Ecto neural progenitor cell (in vitro differentiated cells): Measurements from ENCODE around the gene PRR14.

Experiments used
- DNase-seq: peaks from one replicate; pipeline ENCODE4 v3.0.0-alpha.2; 2018; ENCODE audit warnings: low spot score

PRR14 gene

GRCh38 chr16:30650369-30651123 lies at the start of gene PRR14:
Gene PRR14, plus strand, starts transcription at chr16:30650960. Its CDS starts 686 bp downstream, at chr16:30651646.
- DNase-seq: peak; percentile 99

DNA sequence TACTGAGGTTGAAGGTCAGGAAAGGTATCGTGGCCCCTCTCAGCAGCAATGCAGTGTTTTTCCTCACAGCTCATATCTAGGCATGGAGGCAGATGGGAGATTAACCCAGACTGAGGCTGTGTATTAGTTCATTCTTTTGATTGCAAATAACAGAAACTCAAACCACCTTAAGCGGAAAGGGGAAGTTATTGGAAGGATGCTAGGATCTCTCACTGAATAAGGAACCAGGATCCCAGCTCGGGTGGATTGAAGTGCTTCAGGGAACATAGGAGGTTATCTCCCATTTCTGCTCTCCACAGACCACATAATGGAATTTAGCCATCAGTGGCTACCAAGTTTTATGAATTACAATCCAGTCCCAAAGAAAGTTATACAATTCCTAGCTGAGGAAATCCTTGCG lies 48.8 kb upstream of the PRR14 start:
- no peak for DNase-seq

GRCh38 chr16:30602616-30603277 lies 48.0 kb upstream of the PRR14 start:
- DNase-seq: no peak

DNA sequence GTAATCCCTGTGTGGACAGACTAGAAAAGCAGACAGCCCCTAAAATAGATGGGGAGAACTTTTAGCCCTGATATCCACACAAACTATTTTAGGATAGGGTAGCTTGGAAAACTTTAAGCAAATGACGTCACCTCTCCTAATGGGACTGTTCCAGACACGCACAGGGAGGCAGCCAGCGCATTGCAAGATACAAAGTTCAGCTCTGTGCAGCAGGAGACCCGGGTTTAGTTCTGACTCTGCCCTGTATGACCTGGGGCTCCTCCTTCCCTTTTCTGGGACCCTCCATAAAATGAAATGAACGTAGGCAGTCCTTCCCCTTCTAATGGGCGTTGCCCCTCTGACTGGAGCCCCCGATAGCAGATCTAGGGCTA lies 46.8 kb upstream of the PRR14 start:
- no peak for DNase-seq

- DNase-seq: no peak
These were observed 46.3 kb upstream of the PRR14 start for GRCh38 chr16:30604316-30604947.

DNA sequence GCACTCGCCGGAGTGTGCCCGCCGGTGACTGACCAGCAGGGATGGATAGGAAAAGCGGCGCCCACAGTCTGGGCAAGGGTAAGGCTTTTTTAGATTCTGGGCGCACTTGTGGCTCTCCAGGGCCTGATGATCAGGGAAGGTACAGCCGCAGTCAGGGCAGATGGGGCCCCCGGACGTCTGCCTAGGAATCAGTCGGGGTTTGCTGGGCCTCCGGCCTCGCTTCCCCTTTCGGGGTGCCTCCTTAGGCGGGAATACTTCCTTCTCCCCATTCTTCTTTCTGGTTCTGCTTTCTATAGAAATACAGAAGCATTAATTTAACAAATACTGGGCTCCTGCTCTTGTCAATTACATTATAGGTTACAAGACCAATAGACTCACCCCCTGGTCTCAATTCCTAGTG lies 45.6 kb upstream of the PRR14 start:
- DNase-seq: no peak

DNA sequence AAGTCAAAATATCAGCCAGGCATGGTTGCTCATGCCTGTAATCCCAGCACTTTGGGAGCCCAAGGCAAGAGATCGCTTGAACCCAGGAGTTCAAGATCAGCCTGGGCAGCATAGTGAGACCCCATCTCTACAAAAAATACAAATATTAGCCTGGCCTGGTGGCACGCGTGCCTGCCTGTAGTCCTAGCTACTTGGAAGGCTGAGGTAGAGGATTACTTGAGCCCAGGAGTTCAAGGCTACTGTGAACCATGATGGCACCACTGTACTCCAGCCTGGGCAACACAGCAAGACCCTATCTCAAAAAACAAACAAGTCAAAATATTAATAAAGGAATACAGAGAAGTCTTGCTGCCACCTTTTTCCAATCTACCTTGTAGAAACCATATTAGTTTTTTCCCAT lies 44.8 kb upstream of the PRR14 start:
- no peak for DNase-seq

DNA sequence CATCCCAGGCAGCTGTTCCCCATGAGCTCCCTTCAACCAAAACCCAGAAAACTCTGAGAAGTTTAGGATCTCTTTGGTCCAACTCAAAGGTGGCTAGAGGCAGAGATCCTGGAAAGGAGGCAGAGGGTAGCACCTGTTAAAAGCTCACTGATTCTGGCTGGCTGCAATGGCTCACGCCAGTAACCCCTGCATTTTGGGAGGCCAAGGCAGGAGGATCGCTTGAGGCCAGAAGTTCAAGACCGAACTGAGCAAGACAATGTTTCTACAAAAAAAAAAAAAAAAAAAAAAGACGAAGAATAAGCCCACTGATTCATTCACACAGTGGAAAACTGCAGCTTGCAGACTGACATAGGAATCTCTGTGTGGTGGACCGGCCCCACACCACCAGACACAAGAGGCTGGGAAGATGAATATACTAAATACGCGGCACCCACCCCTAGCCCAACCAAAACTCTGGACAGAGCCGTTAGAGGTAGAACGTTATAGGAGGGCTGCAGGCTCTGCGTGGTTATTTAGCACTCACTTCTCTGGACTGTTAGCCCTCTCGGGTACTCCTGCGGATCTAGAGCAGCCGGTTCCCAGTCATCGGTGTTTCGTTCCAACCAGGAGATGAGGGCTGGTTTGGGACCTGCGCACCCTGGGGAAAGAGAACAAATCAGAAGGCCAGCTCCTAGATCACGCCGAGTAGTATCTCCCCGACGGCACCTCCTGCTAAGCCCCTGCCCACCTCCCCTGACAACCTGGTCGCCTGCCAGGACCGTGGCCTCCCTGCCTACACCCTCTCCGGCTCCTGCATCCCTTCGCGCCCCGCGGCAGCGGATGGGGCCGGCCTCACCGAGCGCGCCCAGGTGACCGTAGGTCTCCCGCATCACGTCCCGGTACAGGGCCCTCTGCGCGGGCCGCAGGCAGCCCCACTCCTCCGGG lies 41.5 kb upstream of the PRR14 start:
- no peak for DNase-seq

DNA sequence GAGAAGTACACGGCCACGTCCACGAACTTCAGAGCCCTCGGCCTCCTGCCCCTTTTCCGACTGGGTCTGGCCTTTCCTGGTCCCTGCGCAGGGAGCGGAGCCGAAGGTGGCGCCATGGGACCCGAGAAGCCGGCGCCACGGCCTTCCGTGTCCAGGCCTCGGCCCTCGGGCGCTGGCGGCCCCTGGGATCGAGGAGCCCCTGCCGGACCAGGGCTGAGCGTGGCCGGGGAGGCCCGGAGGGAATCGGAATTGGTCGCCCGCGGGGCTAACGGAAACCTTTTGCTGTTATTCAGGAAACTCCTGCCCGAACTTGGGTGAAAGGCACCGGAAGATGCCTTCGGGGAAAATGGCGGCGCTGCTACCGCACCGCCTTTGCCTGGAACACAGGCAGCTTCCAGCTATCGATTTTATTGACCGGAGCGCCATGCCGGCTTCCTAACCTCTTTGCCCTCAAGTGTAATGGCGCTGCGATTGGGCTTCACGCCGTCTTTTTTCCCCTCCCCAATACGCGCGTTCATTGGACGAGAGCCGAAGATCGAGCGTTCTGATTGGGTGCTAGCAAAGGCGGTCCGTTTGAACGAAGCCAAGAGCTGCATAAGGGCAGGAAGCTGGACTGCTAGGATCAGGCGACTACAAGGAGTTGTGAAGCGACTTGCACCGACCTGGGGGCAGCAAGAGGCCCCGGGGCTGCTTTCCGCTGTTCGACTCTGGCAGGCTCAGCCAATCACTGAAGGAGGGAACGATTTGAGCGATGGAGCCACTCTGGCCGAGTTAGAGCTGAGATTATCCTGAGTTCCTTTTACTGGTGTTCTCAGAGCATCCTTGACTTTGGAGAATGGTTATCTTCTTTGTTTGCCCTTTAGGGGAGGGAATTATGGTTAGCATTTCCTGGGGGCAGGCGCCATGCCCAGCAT lies 40.6 kb upstream of the PRR14 start, which contains the start of gene ZNF689:
TSS of gene ZNF689 (minus strand) at position 464 of the 914 bp plus-strand sequence. CDS start at position 116, 348 bp downstream.
- peak; percentile 98 for DNase-seq

GRCh38 chr16:30615358-30616091 lies 35.2 kb upstream of the PRR14 start:
- DNase-seq: peak; percentile 80

- DNase-seq: no peak
These were observed 31.6 kb upstream of the PRR14 start for GRCh38 chr16:30619202-30619601.

DNA sequence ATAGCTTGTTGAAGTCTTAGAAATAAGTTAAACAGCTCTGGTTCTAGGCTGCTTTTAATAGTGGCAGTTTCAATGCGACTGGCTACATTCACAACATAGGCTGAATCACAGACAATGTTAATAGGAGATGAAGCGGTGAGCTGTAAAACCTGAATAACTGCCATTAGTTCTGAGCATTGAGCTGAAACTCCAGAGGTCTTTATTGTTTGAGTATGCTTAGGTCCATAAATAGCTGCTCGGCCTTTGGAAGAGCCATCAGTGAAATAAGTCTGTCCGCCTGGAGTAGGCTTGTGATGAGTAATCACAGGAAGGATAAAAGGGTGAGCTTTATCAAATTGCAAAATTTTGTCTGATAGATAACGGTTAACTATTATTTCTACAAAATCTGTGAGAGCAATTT lies 31.1 kb upstream of the PRR14 start:
- no peak for DNase-seq

DNA sequence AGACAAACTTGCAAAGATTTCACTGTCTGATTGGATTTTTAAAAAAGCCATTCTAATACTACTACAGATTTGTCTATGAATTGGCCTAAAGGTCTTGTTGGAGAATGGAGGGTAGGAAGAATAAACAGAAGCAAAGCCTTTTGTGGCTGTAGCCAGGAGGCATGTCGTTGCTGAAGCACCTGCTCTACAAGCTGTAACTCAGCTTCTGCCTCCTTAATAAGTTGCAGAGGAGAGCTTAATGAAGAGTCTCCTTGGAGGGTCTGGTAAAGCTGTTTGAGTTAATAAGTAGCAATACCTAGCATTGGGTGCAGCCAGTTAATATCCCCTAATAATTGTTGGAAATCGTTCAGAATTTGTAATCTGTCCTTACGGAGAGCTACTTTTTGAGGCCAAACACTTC lies 30.6 kb upstream of the PRR14 start:
- no peak for DNase-seq

DNA sequence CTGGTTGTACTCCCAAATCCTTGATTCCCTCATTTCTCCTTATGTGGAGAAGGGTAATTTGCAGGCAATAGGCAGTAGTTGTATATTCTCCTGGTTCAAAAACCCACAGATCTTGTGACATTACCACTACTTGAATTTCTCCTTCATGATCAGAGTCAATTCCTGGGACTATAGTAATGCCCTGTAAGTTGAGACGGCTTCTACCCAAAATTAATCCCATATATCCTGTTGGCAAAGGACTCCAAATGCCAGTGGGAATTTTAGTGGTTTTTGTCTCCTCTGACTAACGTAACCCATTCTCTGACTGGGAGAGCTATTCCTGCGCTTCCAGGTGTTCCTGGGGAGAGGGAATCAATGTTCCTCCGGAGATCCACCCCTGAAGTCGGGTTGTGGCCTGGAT lies 29.0 kb upstream of the PRR14 start:
- no peak for DNase-seq

GRCh38 chr16:30622455-30623032 lies 28.2 kb upstream of the PRR14 start:
- no peak for DNase-seq

DNA sequence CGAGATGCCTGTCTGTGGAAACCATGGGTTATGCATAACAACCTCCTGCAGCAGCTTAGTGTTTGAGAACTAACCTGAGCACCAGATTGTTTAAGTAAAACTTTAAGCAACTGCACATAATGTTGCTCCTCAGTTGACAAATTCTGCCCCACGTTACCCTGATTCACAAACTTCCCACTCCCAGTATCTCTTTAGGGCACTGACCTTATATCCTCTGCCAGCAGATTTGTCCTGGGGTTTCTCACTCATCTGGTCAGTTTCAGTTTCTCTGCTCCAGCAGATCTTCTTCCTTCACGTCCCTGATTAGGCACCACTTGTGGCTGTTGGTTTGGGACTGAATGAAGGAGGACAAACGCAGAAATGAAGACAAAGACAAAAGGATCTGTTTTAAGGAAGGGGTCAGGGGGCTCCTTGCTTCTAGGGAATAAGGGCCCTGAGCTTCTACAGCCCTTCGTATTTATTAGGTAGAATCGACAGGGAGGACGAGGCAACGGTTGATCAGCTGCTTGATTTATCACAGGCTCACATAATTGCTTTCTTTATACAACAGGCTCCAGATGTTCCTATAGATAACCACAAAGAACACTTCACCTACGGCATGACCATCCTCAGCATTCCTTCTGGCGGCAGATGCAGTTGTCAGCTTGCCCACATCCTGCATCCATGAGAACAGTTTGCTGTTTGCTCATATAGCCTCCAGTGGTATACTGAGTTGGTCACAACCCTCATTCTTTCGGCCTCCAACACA lies 27.1 kb upstream of the PRR14 start:
- DNase-seq: no peak

- DNase-seq: no peak
These were observed 24.5 kb upstream of the PRR14 start for GRCh38 chr16:30626236-30626635.

GRCh38 chr16:30628628-30629540 lies 21.9 kb upstream of the PRR14 start:
- peak; percentile 78 for DNase-seq
